B cell (primary cell): ENCODE measurements around the gene ZNF319. TPM values are rescaled to one million over a fixed set of nuclear protein-coding genes. Genes with fewer than 3 reads are reported as not detected.
A peak's percentile ranks its signal among the peaks of the same experiment; 100 is the strongest.

Experiments used
- ATAC-seq: fragments of 200-7000 bp; cut with Tn5 transposase; one replicate; pipeline ENCODE4 v1.10.0; 2021; ENCODE audit warnings: low read depth, mild to moderate bottlenecking, moderate number of reproducible peaks, moderate library complexity
- CTCF ChIA-PET: fragments of 350-600 bp; sonication (Branson Sonifier 250); formaldehyde crosslinking; loops from one replicate; lab custom pipeline; 2021; ENCODE audit warnings: antibody characterized with exemption, inconsistent platforms; lab: Charles Lee
- POLR2A ChIA-PET: fragments of 350-600 bp; sonication (Branson Sonifier 250); formaldehyde crosslinking; loops from one replicate; lab custom pipeline; 2021; ENCODE audit warnings: antibody characterized with exemption; lab: Charles Lee
- DNase-seq: peaks from one replicate; pipeline ENCODE4 v3.0.0; 2013
- H2AFZ ChIP-seq: 2 replicates; pipeline ENCODE4 v1.6.1; 2012; ENCODE audit warnings: mild to moderate bottlenecking, low read depth, low read length; ENCODE audit not compliant: insufficient read depth, poor library complexity, severe bottlenecking
- H3K27ac ChIP-seq, 2 donors: 1 replicate in 1 of 2; 2 replicates in 1 of 2; pipeline ENCODE4 v1.5.1; 2012 to 2013; ENCODE audit warnings: low read length in 2 of 2, mild to moderate bottlenecking in 2 of 2, moderate library complexity in 1 of 2
- H3K27me3 ChIP-seq, 4 experiments: fragments of 200-600 bp in 1 of 4; sonication (generic) in 1 of 4; replicated peaks in 1 of 4; 1 replicate in 2 of 4; 2 replicates in 2 of 4; pipeline versions ENCODE4 v1.6.1 to v1.7.0; 2013 to 2016; ENCODE audit warnings: low read length in 3 of 4, mild to moderate bottlenecking in 2 of 4, mixed read lengths in 1 of 4, moderate library complexity in 1 of 4; ENCODE audit not compliant: insufficient read depth in 4 of 4, control insufficient read depth in 3 of 4; ENCODE audit errors: control extremely low read depth in 1 of 4
- H3K36me3 ChIP-seq, 2 experiments: replicated peaks in 1 of 2; 1 replicate in 1 of 2; 2 replicates in 1 of 2; pipeline versions ENCODE4 v1.6.1 to v1.7.1; 2013; ENCODE audit warnings: low read length in 1 of 2; ENCODE audit not compliant: insufficient read depth in 2 of 2, control insufficient read depth in 1 of 2; ENCODE audit errors: control extremely low read depth in 1 of 2, extremely low read depth in 1 of 2
- H3K4me1 ChIP-seq, 2 donors: fragments of 200-600 bp in 1 of 2; sonication (generic) in 1 of 2; 1 replicate in 1 of 2; 2 replicates in 1 of 2; pipeline versions ENCODE4 v1.5.1 to v1.6.1; 2013 to 2017; ENCODE audit warnings: low read length in 2 of 2; ENCODE audit not compliant: control insufficient read depth in 2 of 2, insufficient read depth in 2 of 2
- H3K4me2 ChIP-seq: replicated peaks from 2 replicates; pipeline ENCODE3; 2012; ENCODE audit warnings: mild to moderate bottlenecking, low read depth, low read length; ENCODE audit not compliant: poor library complexity, severe bottlenecking
- H3K4me3 ChIP-seq, 5 experiments: fragments of 200-600 bp in 1 of 5; sonication (generic) in 1 of 5; 1 replicate in 3 of 5; 2 replicates in 2 of 5; pipeline versions ENCODE4 v1.5.1 to v1.7.0; 2011 to 2016; ENCODE audit warnings: low read length in 4 of 5, mild to moderate bottlenecking in 4 of 5, low read depth in 2 of 5, control low read depth in 1 of 5, moderate library complexity in 1 of 5; ENCODE audit not compliant: insufficient read depth in 1 of 5; ENCODE audit errors: control extremely low read depth in 1 of 5, extremely low read depth in 1 of 5
- H3K79me2 ChIP-seq: fragments of 200-600 bp; sonication (generic); one replicate; pipeline ENCODE4 v1.6.0; 2016; ENCODE audit warnings: low read length; ENCODE audit not compliant: control insufficient read depth, insufficient read depth
- H3K9ac ChIP-seq: fragments of 200-600 bp; sonication (generic); 2 replicates; pipeline ENCODE4 v1.6.1; 2017; ENCODE audit warnings: mild to moderate bottlenecking, low read length, moderate library complexity
- H3K9me3 ChIP-seq, 3 donors: one replicate each; pipeline versions ENCODE4 v1.6.1 to v1.7.1; 2013; ENCODE audit warnings: low read length in 2 of 3; ENCODE audit not compliant: control insufficient read depth in 2 of 3, insufficient read depth in 1 of 3; ENCODE audit errors: control extremely low read depth in 1 of 3
- H4K20me1 ChIP-seq: 2 replicates; pipeline ENCODE4 v1.6.0; 2012; ENCODE audit warnings: mild to moderate bottlenecking, low read length; ENCODE audit not compliant: insufficient read depth, control insufficient read depth, poor library complexity, severe bottlenecking
- H3K27ac Mint-ChIP-seq: one replicate; pipeline ENCODE4 v1.8.0; 2021; ENCODE audit warnings: mixed read lengths
- H3K27me3 Mint-ChIP-seq: one replicate; pipeline ENCODE4 v1.8.0; 2021; ENCODE audit warnings: mixed read lengths
- H3K4me1 Mint-ChIP-seq: one replicate; pipeline ENCODE4 v1.8.0; 2021; ENCODE audit warnings: mixed read lengths
- H3K4me3 Mint-ChIP-seq: one replicate; pipeline ENCODE4 v1.8.0; 2021; ENCODE audit warnings: mixed read lengths
- H3K9me3 Mint-ChIP-seq: one replicate; pipeline ENCODE4 v1.8.0; 2022; ENCODE audit warnings: mixed read lengths; ENCODE audit not compliant: insufficient read depth
- CTCF ChIP-seq: fragments of 200-600 bp; IDR thresholded peaks from one replicate; pipeline ENCODE4 v1.8.0; 2022; ENCODE audit warnings: antibody characterized with exemption, mild to moderate bottlenecking
- EZH2 ChIP-seq: IDR thresholded peaks from 2 replicates; pipeline ENCODE4 v1.6.1; 2012; ENCODE audit warnings: borderline replicate concordance, low read depth, mild to moderate bottlenecking, moderate library complexity, low read length; ENCODE audit not compliant: insufficient read depth, poor library complexity, severe bottlenecking
- WGBS: methylation state at CpG from one replicate; pipeline ENCODE4 v1.1.5; 2013; ENCODE audit warnings: missing lambda C conversion rate; ENCODE audit not compliant: insufficient coverage; 5-methylcytosine and 5-hydroxymethylcytosine counted together
- intact Hi-C: fragments of 100-400 bp; cut with micrococcal nuclease; formaldehyde crosslinking; loops from one replicate; pipeline ENCODE4 v1.10.0; 2022
- polyA plus RNA-seq: library from polyadenylated mRNA; depleted of rRNA; stranded (reverse); fragments of >200 nt; gene quantifications from 2 replicates; pipeline ENCODE4 v1.2.3, GENCODE V29; 2012
- total RNA-seq, 2 donors: library from RNA; stranded (reverse); fragments of 120-200 nt in 1 of 2; gene quantifications; 1 replicate in 1 of 2; 2 replicates in 1 of 2; pipeline versions ENCODE4 v1.2.3 to v1.2.4, GENCODE V29; 2013 to 2022

The ZNF319 gene
- total and polyA plus RNA-seq, 2 donors (not counting 1 experiment from before 2014, with no cell fraction given) = 12.4 to 15.1 TPM

GRCh38 chr16:57995721-57996405 is 4.6 kb downstream of the ZNF319 start:
- Mint-ChIP-seq H3K9me3 (no peaks in the 10 kb centered on the region), H3K4me1 (peaks cover 21% of the 10 kb centered on the region), H3K4me3 (no peak overlapping the region), H3K27ac (no peak overlapping the region), H3K27me3 (no peaks in the 10 kb centered on the region)
- POLR2A ChIA-PET = no interaction called here
- no peak for ATAC-seq
- Histone ChIP-seq H3K36me3 (peaks cover 0 to 23% of the 10 kb centered on the region in 2 experiments), H4K20me1 (peaks cover 41% of the 10 kb centered on the region), H3K9ac (no peak overlapping the region), H3K4me3 (no peak overlapping the region), H3K4me2 (no peak overlapping the region), H3K27ac (no peak overlapping the region), H3K79me2 (peaks cover 21% of the 10 kb centered on the region), H3K9me3 (no peaks in the 10 kb centered on the region), H3K27me3 (no peaks in the 10 kb centered on the region), H2AFZ (no peak overlapping the region), H3K4me1 (peaks cover 18 to 26% of the 10 kb centered on the region in 2 donors)
- 95% methylated on average over 17 of the region's 18 CpGs for WGBS
- DNase-seq = no peak
- CTCF ChIA-PET = no interaction called here
- intact Hi-C loops = no loop called here
- TF ChIP-seq EZH2 (no peak), CTCF (no peak)

- 27% methylated on average over 4 of the region's 4 CpGs for WGBS
- peak; percentile 42 for DNase-seq
- peaks cover 21% of the 10 kb centered on the region for H3K79me2 ChIP-seq
- H2AFZ ChIP-seq = no peak overlapping the region
- H3K27me3 ChIP-seq = no peaks in the 10 kb centered on the region
- POLR2A ChIA-PET = no interaction called here
- ATAC-seq = peak; percentile 66
- peaks cover 41% of the 10 kb centered on the region for H4K20me1 ChIP-seq
- Mint-ChIP-seq H3K9me3 (no peaks in the 10 kb centered on the region), H3K4me1 (peaks cover 21% of the 10 kb centered on the region), H3K27ac (no peak overlapping the region), H3K27me3 (no peaks in the 10 kb centered on the region), H3K4me3 (no peak overlapping the region)
- H3K27ac ChIP-seq = no peak overlapping the region
- H3K4me3 ChIP-seq = no peak overlapping the region
- no peak overlapping the region for H3K9ac ChIP-seq
- H3K36me3 ChIP-seq = peaks cover 0 to 23% of the 10 kb centered on the region in 2 experiments
- TF ChIP-seq EZH2 (no peak), CTCF (peak; percentile 20)
- H3K4me1 ChIP-seq = peaks cover 16 to 23% of the 10 kb centered on the region in 2 donors
- CTCF ChIA-PET = no interaction called here
- H3K9me3 ChIP-seq = no peaks in the 10 kb centered on the region
- H3K4me2 ChIP-seq = no peak overlapping the region
- intact Hi-C loops = no loop called here
These were observed 5.7 kb downstream of the ZNF319 start for GRCh38 chr16:57994778-57995177.
